ENCODE data around the gene SERPINA5.

Gene SERPINA5

DNA sequence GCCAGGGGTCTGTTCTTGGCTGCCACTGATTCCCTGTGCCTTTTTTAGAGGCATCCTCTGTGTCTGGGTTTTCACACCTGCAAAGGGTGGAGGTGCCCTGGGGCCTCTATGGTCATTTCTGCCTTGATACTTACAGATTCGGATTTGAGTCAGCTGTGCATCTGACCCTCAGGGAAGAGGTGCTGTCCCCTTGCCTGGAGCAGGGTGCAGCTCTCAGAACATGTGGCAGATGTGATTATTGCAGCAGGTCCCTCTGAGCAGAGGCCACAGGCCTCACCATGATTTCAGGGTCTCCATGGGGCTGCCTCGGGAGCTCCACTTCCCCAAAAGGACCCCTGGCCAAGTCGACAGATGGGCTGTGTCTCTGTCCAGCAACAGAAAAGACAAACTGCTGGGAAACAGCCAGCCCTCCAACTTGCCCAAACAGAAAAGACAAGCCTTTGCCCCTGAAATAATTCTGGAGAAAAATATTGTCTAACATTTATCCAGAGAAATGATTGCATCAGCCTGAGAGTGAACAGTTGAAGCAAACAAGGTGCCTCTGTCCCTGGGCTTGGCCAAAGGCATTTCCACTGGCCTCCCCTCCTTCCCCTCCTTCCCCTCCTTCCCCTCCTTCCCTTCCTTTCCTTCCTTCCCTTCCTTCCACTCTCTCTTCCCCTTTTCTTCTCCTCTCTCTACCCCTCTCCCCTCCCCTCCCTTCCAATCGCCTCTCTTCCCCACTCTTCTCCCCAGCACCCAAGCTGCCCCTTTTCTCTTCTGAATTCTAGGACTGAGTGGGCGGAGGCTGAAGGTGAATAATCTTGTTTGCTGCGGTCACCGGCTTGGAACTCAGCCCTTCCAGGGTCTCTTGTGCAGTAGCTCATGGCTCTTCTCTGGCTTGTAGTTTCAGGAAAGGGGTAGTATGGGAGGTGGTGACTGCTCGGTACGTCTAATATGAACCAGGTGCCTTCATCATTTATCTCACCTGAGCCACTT, 31.6 kb downstream of the SERPINA5 start:
- H3K27me3 ChIP-seq (replicated peaks): no peaks in the 10 kb centered on the region
- no peaks in the 10 kb centered on the region for H3K36me3 ChIP-seq (replicated peaks)
- H3K27ac ChIP-seq: no peak overlapping the region
- in situ Hi-C loops (cut with HindIII; ENCODE audit: low pct_ligation_motif_present, low sequenced_read_pairs): no loop called here
- TF ChIP-seq, protein P1, sequence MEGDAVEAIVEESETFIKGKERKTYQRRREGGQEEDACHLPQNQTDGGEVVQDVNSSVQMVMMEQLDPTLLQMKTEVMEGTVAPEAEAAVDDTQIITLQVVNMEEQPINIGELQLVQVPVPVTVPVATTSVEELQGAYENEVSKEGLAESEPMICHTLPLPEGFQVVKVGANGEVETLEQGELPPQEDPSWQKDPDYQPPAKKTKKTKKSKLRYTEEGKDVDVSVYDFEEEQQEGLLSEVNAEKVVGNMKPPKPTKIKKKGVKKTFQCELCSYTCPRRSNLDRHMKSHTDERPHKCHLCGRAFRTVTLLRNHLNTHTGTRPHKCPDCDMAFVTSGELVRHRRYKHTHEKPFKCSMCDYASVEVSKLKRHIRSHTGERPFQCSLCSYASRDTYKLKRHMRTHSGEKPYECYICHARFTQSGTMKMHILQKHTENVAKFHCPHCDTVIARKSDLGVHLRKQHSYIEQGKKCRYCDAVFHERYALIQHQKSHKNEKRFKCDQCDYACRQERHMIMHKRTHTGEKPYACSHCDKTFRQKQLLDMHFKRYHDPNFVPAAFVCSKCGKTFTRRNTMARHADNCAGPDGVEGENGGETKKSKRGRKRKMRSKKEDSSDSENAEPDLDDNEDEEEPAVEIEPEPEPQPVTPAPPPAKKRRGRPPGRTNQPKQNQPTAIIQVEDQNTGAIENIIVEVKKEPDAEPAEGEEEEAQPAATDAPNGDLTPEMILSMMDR (IDR thresholded peaks at IDR 0.05; ENCODE audit: low read depth, low read length, missing control alignments): no peak
- DNase-seq: no peak
- no peak overlapping the region for H3K4me3 ChIP-seq (ENCODE audit: low read depth, low read length)

DNA sequence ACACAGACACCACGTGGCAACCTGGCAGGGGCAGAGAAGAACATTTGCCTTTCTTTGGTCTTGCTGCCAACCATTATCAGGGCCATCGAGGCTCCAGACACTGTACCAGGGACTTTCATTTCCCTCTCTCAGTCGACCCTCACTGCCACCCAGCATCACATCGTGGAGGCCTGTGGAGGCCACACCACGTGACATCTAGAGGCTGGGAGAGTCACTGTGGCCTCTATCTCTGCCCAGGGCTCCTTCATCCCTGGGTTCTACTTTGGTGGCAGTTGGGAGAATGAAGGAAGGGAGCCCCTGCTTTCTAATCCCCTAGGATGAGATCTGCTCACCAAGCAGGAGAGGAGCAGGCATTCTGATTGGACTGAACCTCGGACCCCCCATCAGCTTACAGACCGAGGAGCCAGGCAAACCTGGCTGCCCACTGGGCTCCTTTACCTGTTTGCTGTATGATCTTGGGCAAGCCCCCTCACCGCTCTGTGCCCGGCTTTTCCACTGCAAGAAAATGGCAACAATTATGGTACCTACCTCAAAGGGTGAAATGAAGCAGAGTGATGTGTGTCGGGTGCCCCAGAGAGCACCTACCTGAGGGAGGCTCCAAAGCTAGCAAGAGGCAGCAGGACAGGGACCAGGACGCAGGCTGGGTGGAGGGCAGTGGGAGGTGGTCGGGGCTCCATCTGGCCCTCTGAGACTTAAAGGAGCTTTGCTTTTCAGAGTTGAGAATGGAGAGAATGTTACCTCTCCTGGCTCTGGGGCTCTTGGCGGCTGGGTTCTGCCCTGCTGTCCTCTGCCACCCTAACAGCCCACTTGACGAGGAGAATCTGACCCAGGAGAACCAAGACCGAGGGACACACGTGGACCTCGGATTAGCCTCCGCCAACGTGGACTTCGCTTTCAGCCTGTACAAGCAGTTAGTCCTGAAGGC, 32.8 kb downstream of the SERPINA5 start:
- in situ Hi-C loops (cut with HindIII; ENCODE audit: low pct_ligation_motif_present, low sequenced_read_pairs): no loop called here
- TF ChIP-seq, protein P1 (IDR thresholded peaks at IDR 0.05; ENCODE audit: low read depth, low read length, missing control alignments): no peak
- Histone ChIP-seq H3K4me3 (ENCODE audit: low read depth, low read length) (no peak overlapping the region), H3K27ac (no peak overlapping the region), H3K36me3 (replicated peaks) (no peaks in the 10 kb centered on the region), H3K27me3 (replicated peaks) (no peaks in the 10 kb centered on the region)
- DNase-seq: no peak

- no peak overlapping the region for H3K4me3 ChIP-seq (ENCODE audit: low read depth, low read length)
Measured at GRCh38 chr14:94614802-94615201, 33.6 kb downstream of the SERPINA5 start.

GRCh38 chr14:94615254-94615653, 34.0 kb downstream of the SERPINA5 start:
- TF ChIP-seq, protein P1 (IDR thresholded peaks at IDR 0.05; ENCODE audit: low read depth, low read length, missing control alignments): no peak
- in situ Hi-C loops (cut with HindIII; ENCODE audit: low pct_ligation_motif_present, low sequenced_read_pairs): no loop called here
- Histone ChIP-seq H3K27me3 (replicated peaks) (no peaks in the 10 kb centered on the region), H3K36me3 (replicated peaks) (no peaks in the 10 kb centered on the region), H3K27ac (no peak overlapping the region), H3K4me3 (ENCODE audit: low read depth, low read length) (no peak overlapping the region)
- no peak for DNase-seq

More at GRCh38 chr14:94614802-94615201, 33.6 kb downstream of the SERPINA5 start:
- Histone ChIP-seq H3K36me3 (replicated peaks) (no peaks in the 10 kb centered on the region), H3K27me3 (replicated peaks) (no peaks in the 10 kb centered on the region), H3K27ac (no peak overlapping the region)
- in situ Hi-C loops (cut with HindIII; ENCODE audit: low pct_ligation_motif_present, low sequenced_read_pairs): no loop called here
- TF ChIP-seq, protein P1 (IDR thresholded peaks at IDR 0.05; ENCODE audit: low read depth, low read length, missing control alignments): no peak
- no peak for DNase-seq

DNA sequence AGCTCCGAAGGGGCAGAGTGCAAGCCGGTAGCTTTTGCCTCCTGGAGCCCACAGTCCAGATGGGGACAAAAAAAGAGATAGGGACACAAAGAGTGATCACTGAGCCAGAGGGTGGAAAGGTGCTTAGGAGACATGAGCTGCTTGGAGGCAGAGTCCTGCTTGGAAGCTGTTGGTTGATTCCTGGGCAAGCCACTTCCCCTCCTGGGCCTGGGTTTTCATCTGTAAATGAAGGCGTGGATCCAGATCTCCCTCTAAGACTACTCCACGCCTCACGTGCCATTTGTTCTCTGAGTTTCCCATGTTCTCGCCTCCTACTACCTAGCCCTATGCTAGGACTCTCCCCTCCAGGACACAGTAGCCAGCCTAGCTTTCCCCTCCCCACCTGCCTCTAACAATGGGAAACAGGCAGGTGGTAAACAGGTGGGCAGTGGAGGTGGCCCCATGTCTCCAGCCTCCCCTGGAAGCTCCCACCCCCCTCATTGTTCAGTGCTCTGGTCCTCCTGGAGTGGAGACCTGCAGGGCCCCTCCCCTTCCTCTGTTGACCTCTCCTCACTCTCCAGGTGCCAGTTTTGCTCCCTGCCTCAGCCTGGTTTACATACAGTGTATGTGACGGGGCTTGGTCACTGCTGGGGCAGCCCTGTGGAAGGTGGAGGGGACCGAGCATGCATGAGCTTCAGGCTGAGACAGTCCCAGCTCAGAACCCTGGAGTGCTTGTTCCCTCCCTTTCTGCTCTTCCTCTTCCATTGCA, 34.8 kb downstream of the SERPINA5 start:
- Histone ChIP-seq H3K27ac (no peak overlapping the region), H3K36me3 (replicated peaks) (no peaks in the 10 kb centered on the region), H3K27me3 (replicated peaks) (no peaks in the 10 kb centered on the region), H3K4me3 (ENCODE audit: low read depth, low read length) (no peak overlapping the region)
- in situ Hi-C loops (cut with HindIII; ENCODE audit: low pct_ligation_motif_present, low sequenced_read_pairs): no loop called here
- no peak for DNase-seq
- TF ChIP-seq, protein P1 (IDR thresholded peaks at IDR 0.05; ENCODE audit: low read depth, low read length, missing control alignments): no peak
